HepG2 (cell line): ENCODE measurements around the gene CBLN3. TPM values are rescaled to one million over a fixed set of nuclear protein-coding genes. Genes with fewer than 3 reads are reported as not detected.

ENCODE experiments used
- ATAD3A ChIP-seq: sonication (generic); formaldehyde crosslinking; IDR thresholded peaks from 2 replicates; pipeline ENCODE4 v1.4.0; 2020; ENCODE audit warnings: missing genetic modification reagents
- CAMTA2 ChIP-seq: sonication (generic); formaldehyde crosslinking; IDR thresholded peaks from 2 replicates; pipeline ENCODE4 v1.4.0; 2020; ENCODE audit warnings: mild to moderate bottlenecking, missing genetic modification reagents, borderline replicate concordance
- HIVEP1 ChIP-seq: sonication (generic); formaldehyde crosslinking; IDR thresholded peaks from 2 replicates; pipeline ENCODE4 v1.4.0; 2020; ENCODE audit warnings: mild to moderate bottlenecking, missing genetic modification reagents
- PRMT3 ChIP-seq: sonication (generic); formaldehyde crosslinking; IDR thresholded peaks from 2 replicates; pipeline ENCODE4 v1.8.1; 2022; ENCODE audit warnings: low read depth, mild to moderate bottlenecking, moderate library complexity, missing genetic modification reagents, borderline replicate concordance
- RFX1 ChIP-seq: fragments of 450-650 bp; IDR thresholded peaks from 2 replicates; pipeline ENCODE4 v1.6.1; 2017
- TRAFD1 ChIP-seq: sonication (generic); formaldehyde crosslinking; IDR thresholded peaks from 2 replicates; pipeline ENCODE4 v1.5.1; 2020; ENCODE audit warnings: missing genetic modification reagents, mild to moderate bottlenecking, borderline replicate concordance
- ZFX ChIP-seq: sonication (generic); formaldehyde crosslinking; IDR thresholded peaks from 2 replicates; pipeline ENCODE4 v1.4.0; 2020; ENCODE audit warnings: mild to moderate bottlenecking, low read depth, missing genetic modification reagents, moderate library complexity
- ZKSCAN1 ChIP-seq: fragments of 150-350 bp; IDR thresholded peaks from 2 replicates; pipeline ENCODE4 v1.6.1; 2014; ENCODE audit warnings: low read length
- ZNF292 ChIP-seq: sonication (generic); formaldehyde crosslinking; IDR thresholded peaks from 2 replicates; pipeline ENCODE4 v1.8.1; 2022; ENCODE audit warnings: mild to moderate bottlenecking, low read depth, missing genetic modification reagents, borderline replicate concordance
- ZNF33A ChIP-seq: sonication (generic); formaldehyde crosslinking; IDR thresholded peaks from 2 replicates; pipeline ENCODE4 v1.5.1; 2020; ENCODE audit warnings: missing genetic modification reagents, mild to moderate bottlenecking, moderate library complexity, borderline replicate concordance
- ZNF432 ChIP-seq: sonication (generic); formaldehyde crosslinking; IDR thresholded peaks from 2 replicates; pipeline ENCODE4 v1.5.0; 2020; ENCODE audit warnings: missing genetic modification reagents, mild to moderate bottlenecking, borderline replicate concordance
- ZNF660 ChIP-seq: sonication (generic); formaldehyde crosslinking; IDR thresholded peaks from 2 replicates; pipeline ENCODE4 v1.5.1; 2020; ENCODE audit warnings: mild to moderate bottlenecking, low read depth, missing genetic modification reagents, borderline replicate concordance
- ZNF781 ChIP-seq: sonication (generic); formaldehyde crosslinking; IDR thresholded peaks from 2 replicates; pipeline ENCODE4 v1.5.1; 2020; ENCODE audit warnings: borderline replicate concordance, mild to moderate bottlenecking, missing genetic modification reagents; ENCODE audit errors: not compliant biosample characterization
- ZNF841 ChIP-seq: sonication (generic); formaldehyde crosslinking; IDR thresholded peaks from 2 replicates; pipeline ENCODE4 v1.8.1; 2023; ENCODE audit warnings: missing genetic modification reagents, borderline replicate concordance
- polyA plus RNA-seq, 8 experiments: library from polyadenylated mRNA; depleted of rRNA in 3 of 8; stranded (reverse) in 7 of 8; unstranded in 1 of 8; fragments of >200 nt; fragmentation: Illumina TruSeq in 4 of 8; extraction: Trizol in 4 of 8; gene quantifications; 2 replicates each; pipeline versions ENCODE4 v1.2.1 to v1.2.3, GENCODE V29; 2011 to 2016; ENCODE audit warnings: low read depth in 4 of 8, missing spikeins in 1 of 8, mixed read lengths in 1 of 8; ENCODE audit not compliant: insufficient read depth in 1 of 8
- total RNA-seq, 5 experiments: library from RNA; depleted of rRNA; stranded (reverse); fragments of >200 nt; fragmentation: Illumina TruSeq; extraction: Trizol; gene quantifications; 2 replicates each; pipeline ENCODE4 v1.2.3, GENCODE V29; 2016; ENCODE audit warnings: low read depth in 1 of 5
- TF ChIP-seq, protein P1 (sequence below): sonication (generic); formaldehyde crosslinking; IDR thresholded peaks from 2 replicates; pipeline ENCODE4 v1.4.0; 2020; ENCODE audit warnings: missing genetic modification reagents, borderline replicate concordance
- TF ChIP-seq, protein P2 (sequence below): sonication (generic); formaldehyde crosslinking; IDR thresholded peaks from 2 replicates; pipeline ENCODE4 v1.8.1; 2023; ENCODE audit warnings: mild to moderate bottlenecking, inconsistent platforms, moderate library complexity, missing genetic modification reagents, borderline replicate concordance
- TF ChIP-seq, protein P3 (sequence below): sonication (generic); formaldehyde crosslinking; IDR thresholded peaks from 2 replicates; pipeline ENCODE4 v1.4.0; 2020; ENCODE audit warnings: missing genetic modification reagents, mild to moderate bottlenecking, borderline replicate concordance

Gene CBLN3
- total and polyA plus RNA-seq, 2 of the 13 experiments (the other 11 are each of a cell fraction or from before 2014, with no cell fraction given): 0.66 to 0.98 TPM

DNA sequence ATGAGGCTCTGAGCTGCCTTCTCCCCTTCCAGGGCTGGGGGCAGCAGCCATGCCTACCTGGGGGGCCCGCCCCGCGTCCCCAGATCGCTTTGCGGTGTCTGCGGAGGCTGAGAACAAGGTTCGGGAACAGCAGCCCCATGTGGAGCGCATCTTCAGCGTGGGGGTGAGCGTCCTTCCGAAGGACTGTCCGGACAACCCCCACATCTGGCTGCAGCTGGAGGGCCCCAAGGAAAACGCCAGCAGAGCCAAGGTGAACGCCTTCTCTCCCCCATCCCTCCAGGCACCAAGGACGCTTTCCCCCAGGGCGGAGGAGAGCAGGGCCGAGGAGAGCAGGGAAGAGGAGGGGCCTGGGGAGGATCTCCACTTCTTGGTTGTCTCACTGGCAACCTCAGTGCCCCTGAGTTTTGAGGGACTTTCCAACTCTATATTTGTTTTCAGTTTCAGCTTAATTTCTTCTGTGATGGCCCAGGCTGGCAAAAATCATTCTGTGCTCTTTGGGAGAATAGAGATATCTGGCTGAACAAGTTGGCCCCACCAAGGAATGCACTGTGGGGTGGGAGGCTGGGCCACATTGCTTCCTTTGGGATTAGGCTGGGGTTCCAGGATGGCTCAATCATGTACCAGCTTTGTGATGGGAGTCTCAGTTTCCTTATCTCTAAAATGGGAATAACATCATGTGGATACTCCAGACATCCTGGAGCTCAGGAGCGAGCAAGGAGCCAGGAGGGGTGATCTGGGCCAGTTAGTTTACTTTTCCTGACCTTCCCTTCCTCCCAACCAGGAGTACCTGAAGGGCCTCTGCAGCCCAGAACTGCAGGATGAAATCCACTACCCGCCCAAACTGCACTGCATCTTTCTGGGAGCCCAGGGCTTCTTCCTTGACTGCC, 1.5 kb upstream of the CBLN3 start (continued):
- TF ChIP-seq, protein P1, sequence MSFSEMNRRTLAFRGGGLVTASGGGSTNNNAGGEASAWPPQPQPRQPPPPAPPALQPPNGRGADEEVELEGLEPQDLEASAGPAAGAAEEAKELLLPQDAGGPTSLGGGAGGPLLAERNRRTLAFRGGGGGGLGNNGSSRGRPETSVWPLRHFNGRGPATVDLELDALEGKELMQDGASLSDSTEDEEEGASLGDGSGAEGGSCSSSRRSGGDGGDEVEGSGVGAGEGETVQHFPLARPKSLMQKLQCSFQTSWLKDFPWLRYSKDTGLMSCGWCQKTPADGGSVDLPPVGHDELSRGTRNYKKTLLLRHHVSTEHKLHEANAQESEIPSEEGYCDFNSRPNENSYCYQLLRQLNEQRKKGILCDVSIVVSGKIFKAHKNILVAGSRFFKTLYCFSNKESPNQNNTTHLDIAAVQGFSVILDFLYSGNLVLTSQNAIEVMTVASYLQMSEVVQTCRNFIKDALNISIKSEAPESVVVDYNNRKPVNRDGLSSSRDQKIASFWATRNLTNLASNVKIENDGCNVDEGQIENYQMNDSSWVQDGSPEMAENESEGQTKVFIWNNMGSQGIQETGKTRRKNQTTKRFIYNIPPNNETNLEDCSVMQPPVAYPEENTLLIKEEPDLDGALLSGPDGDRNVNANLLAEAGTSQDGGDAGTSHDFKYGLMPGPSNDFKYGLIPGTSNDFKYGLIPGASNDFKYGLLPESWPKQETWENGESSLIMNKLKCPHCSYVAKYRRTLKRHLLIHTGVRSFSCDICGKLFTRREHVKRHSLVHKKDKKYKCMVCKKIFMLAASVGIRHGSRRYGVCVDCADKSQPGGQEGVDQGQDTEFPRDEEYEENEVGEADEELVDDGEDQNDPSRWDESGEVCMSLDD (CRISPR knock-in tag): no peak
- no peak for TF ChIP-seq ZKSCAN1
- TF ChIP-seq CAMTA2 (CRISPR knock-in tag): no peak; the same call in 1 of the 2 replicates
- TF ChIP-seq ATAD3A (CRISPR knock-in tag): no peak
- no peak for TF ChIP-seq ZNF432
- TF ChIP-seq, protein P2, sequence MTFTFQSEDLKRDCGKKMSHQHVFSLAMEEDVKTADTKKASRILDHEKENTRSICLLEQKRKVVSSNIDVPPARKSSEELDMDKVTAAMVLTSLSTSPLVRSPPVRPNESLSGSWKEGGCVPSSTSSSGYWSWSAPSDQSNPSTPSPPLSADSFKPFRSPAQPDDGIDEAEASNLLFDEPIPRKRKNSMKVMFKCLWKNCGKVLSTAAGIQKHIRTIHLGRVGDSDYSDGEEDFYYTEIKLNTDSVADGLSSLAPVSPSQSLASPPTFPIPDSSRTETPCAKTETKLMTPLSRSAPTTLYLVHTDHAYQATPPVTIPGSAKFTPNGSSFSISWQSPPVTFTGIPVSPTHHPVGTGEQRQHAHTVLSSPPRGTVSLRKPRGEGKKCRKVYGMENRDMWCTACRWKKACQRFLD (CRISPR knock-in tag): peak; percentile 76; the same call in 1 of the 2 replicates
- no peak for TF ChIP-seq ZNF292 (CRISPR knock-in tag)
- no peak for TF ChIP-seq ZFX (CRISPR knock-in tag)
- TF ChIP-seq, protein P3, sequence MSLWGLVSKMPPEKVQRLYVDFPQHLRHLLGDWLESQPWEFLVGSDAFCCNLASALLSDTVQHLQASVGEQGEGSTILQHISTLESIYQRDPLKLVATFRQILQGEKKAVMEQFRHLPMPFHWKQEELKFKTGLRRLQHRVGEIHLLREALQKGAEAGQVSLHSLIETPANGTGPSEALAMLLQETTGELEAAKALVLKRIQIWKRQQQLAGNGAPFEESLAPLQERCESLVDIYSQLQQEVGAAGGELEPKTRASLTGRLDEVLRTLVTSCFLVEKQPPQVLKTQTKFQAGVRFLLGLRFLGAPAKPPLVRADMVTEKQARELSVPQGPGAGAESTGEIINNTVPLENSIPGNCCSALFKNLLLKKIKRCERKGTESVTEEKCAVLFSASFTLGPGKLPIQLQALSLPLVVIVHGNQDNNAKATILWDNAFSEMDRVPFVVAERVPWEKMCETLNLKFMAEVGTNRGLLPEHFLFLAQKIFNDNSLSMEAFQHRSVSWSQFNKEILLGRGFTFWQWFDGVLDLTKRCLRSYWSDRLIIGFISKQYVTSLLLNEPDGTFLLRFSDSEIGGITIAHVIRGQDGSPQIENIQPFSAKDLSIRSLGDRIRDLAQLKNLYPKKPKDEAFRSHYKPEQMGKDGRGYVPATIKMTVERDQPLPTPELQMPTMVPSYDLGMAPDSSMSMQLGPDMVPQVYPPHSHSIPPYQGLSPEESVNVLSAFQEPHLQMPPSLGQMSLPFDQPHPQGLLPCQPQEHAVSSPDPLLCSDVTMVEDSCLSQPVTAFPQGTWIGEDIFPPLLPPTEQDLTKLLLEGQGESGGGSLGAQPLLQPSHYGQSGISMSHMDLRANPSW (CRISPR knock-in tag): no peak
- TF ChIP-seq ZNF841 (CRISPR knock-in tag): no peak
- TF ChIP-seq ZNF33A (CRISPR knock-in tag): no peak
- TF ChIP-seq HIVEP1 (CRISPR knock-in tag): peak; percentile 84
- no peak for TF ChIP-seq RFX1
- peak; percentile 0; the same call in 1 of the 2 replicates for TF ChIP-seq TRAFD1 (CRISPR knock-in tag)
- peak; percentile 64 for TF ChIP-seq ZNF781 (CRISPR knock-in tag)
- no peak for TF ChIP-seq PRMT3 (CRISPR knock-in tag)
- no peak for TF ChIP-seq ZNF660 (CRISPR knock-in tag)
